ENCODE measurements around the gene CD300LG. TPM values are rescaled to one million over a fixed set of nuclear protein-coding genes. Genes with fewer than 3 reads are reported as not detected.

The CD300LG gene
- total and polyA plus RNA-seq, 2 experiments from 2014 or later, result not detected

GRCh38 chr17:43846221-43846712, 709 bp upstream of the CD300LG start:
- Histone ChIP-seq H3K36me3 (no peaks in the 10 kb centered on the region), H3K4me1 (ENCODE audit: low read depth) (no peaks in the 10 kb centered on the region), H3K4me3 (no peak overlapping the region), H3K27ac (no peak overlapping the region), H3K9me3 (ENCODE audit: low read depth) (no peaks in the 10 kb centered on the region), H3K27me3 (no peaks in the 10 kb centered on the region)
- DNase-seq (ENCODE audit: low read depth in 1 of 2, low spot score in 1 of 2), result peak; percentile 85 to 88
- TF ChIP-seq CTCF (IDR thresholded peaks at IDR 0.05; ENCODE audit: low read depth, low read length), result peak; percentile 100

GRCh38 chr17:43848601-43849000, 1.6 kb downstream of the CD300LG start:
- TF ChIP-seq CTCF (IDR thresholded peaks at IDR 0.05; ENCODE audit: low read depth, low read length), result no peak
- DNase-seq (ENCODE audit: low read depth in 1 of 2, low spot score in 1 of 2), result no peak

GRCh38 chr17:43849116-43849515, 2.1 kb downstream of the CD300LG start:
- no peak for DNase-seq (ENCODE audit: low read depth in 1 of 2, low spot score in 1 of 2)
- Histone ChIP-seq H3K4me1 (ENCODE audit: low read depth) (no peaks in the 10 kb centered on the region), H3K4me3 (no peak overlapping the region), H3K27ac (no peak overlapping the region), H3K9me3 (ENCODE audit: low read depth) (no peaks in the 10 kb centered on the region), H3K36me3 (no peaks in the 10 kb centered on the region), H3K27me3 (no peaks in the 10 kb centered on the region)
- no peak for TF ChIP-seq CTCF (IDR thresholded peaks at IDR 0.05; ENCODE audit: low read depth, low read length)

More at GRCh38 chr17:43848601-43849000, 1.6 kb downstream of the CD300LG start:
- Histone ChIP-seq H3K9me3 (ENCODE audit: low read depth) (no peaks in the 10 kb centered on the region), H3K27me3 (no peaks in the 10 kb centered on the region), H3K4me1 (ENCODE audit: low read depth) (no peaks in the 10 kb centered on the region), H3K27ac (no peak overlapping the region), H3K36me3 (no peaks in the 10 kb centered on the region), H3K4me3 (no peak overlapping the region)

- H3K4me3 ChIP-seq, result no peak overlapping the region
- no peaks in the 10 kb centered on the region for H3K9me3 ChIP-seq (ENCODE audit: low read depth)
- H3K27ac ChIP-seq, result no peak overlapping the region
- H3K27me3 ChIP-seq, result no peaks in the 10 kb centered on the region
- H3K36me3 ChIP-seq, result no peaks in the 10 kb centered on the region
- H3K4me1 ChIP-seq (ENCODE audit: low read depth), result no peaks in the 10 kb centered on the region
- no peak for DNase-seq (ENCODE audit: low read depth in 1 of 2, low spot score in 1 of 2)
- TF ChIP-seq CTCF (IDR thresholded peaks at IDR 0.05; ENCODE audit: low read depth, low read length), result no peak
These were observed 5.6 kb downstream of the CD300LG start for GRCh38 chr17:43852571-43852970.

- H3K4me1 ChIP-seq (ENCODE audit: low read depth), result no peaks in the 10 kb centered on the region
- H3K27me3 ChIP-seq, result no peaks in the 10 kb centered on the region
- no peak overlapping the region for H3K4me3 ChIP-seq
- H3K9me3 ChIP-seq (ENCODE audit: low read depth), result no peaks in the 10 kb centered on the region
- H3K27ac ChIP-seq, result no peak overlapping the region
- TF ChIP-seq CTCF (IDR thresholded peaks at IDR 0.05; ENCODE audit: low read depth, low read length), result no peak
- H3K36me3 ChIP-seq, result no peaks in the 10 kb centered on the region
- no peak for DNase-seq (ENCODE audit: low read depth in 1 of 2, low spot score in 1 of 2)
These were observed 6.6 kb downstream of the CD300LG start for GRCh38 chr17:43853546-43853945.

GRCh38 chr17:43854498-43854897, 7.5 kb downstream of the CD300LG start:
- DNase-seq (ENCODE audit: low read depth in 1 of 2, low spot score in 1 of 2), result no peak
- TF ChIP-seq CTCF (IDR thresholded peaks at IDR 0.05; ENCODE audit: low read depth, low read length), result no peak
- H3K36me3 ChIP-seq, result no peaks in the 10 kb centered on the region

More at GRCh38 chr17:43854498-43854897, 7.5 kb downstream of the CD300LG start:
- Histone ChIP-seq H3K27me3 (no peaks in the 10 kb centered on the region), H3K9me3 (ENCODE audit: low read depth) (no peaks in the 10 kb centered on the region), H3K27ac (no peak overlapping the region), H3K4me1 (ENCODE audit: low read depth) (no peaks in the 10 kb centered on the region), H3K4me3 (no peak overlapping the region)
